Prostate gland (tissue), 2 donors: Measurements from ENCODE around the gene DBF4B. TPM values are rescaled to one million over a fixed set of nuclear protein-coding genes. Genes with fewer than 3 reads are reported as not detected.

Experiments
- DNase-seq: peaks from one replicate; pipeline ENCODE4 v3.0.0-alpha.2; 2019; ENCODE audit warnings: low spot score
- H3K27ac ChIP-seq, 2 donors: fragments of 200-600 bp; sonication (generic); 2 replicates each; pipeline ENCODE4 v1.5.1; 2017 to 2019
- H3K27me3 ChIP-seq: fragments of 200-600 bp; sonication (generic); replicated peaks from 2 replicates; pipeline ENCODE4 v1.5.1; 2019; ENCODE audit not compliant: insufficient read depth
- H3K36me3 ChIP-seq, 2 donors: fragments of 200-600 bp; sonication (generic); 1 replicate in 1 of 2; 2 replicates in 1 of 2; pipeline versions ENCODE4 v1.5.1 to v1.8.1; 2017 to 2019
- H3K4me1 ChIP-seq: fragments of 200-600 bp; sonication (generic); replicated peaks from 2 replicates; pipeline ENCODE4 v1.5.1; 2019
- H3K4me3 ChIP-seq, 2 donors: fragments of 200-600 bp; sonication (generic); 2 replicates each; pipeline ENCODE4 v1.5.1; 2017 to 2019
- H3K9me3 ChIP-seq: fragments of 200-600 bp; sonication (generic); 2 replicates; pipeline ENCODE4 v1.5.1; 2017
- POLR2A ChIP-seq: fragments of 450-650 bp; IDR thresholded peaks from one replicate; pipeline ENCODE4 v1.6.1; 2016; ENCODE audit warnings: antibody characterized with exemption, mild to moderate bottlenecking
- POLR2AphosphoS5 ChIP-seq: sonication (generic); formaldehyde crosslinking; IDR thresholded peaks from one replicate; pipeline ENCODE4 v1.6.1; 2017; ENCODE audit warnings: antibody characterized with exemption
- WGBS: methylation state at CpG from one replicate; pipeline ENCODE4 v1.1.5; 2018; 5-methylcytosine and 5-hydroxymethylcytosine counted together
- intact Hi-C: fragments of 100-400 bp; cut with DNase I; formaldehyde crosslinking; loops from one replicate; pipeline ENCODE4 v1.14.2; 2022
- total RNA-seq, 2 donors: library from RNA; depleted of rRNA; stranded (reverse); fragments of >200 nt; gene quantifications; one replicate each; pipeline ENCODE4 v1.1.0, GENCODE V29; 2016
- TF ChIP-seq, protein P1 (sequence below), 4 experiments: fragments of 200-600 bp in 2 of 4; fragments of 450-650 bp in 2 of 4; sonication (generic) in 2 of 4; IDR thresholded peaks; 1 replicate in 3 of 4; 2 replicates in 1 of 4; pipeline ENCODE4 v1.5.1; 2016 to 2019; ENCODE audit warnings: antibody characterized with exemption in 4 of 4, mild to moderate bottlenecking in 2 of 4, moderate library complexity in 2 of 4

DBF4B gene
- total RNA-seq, 2 donors from 2014 or later: 5.3 to 20.1 TPM

DNA sequence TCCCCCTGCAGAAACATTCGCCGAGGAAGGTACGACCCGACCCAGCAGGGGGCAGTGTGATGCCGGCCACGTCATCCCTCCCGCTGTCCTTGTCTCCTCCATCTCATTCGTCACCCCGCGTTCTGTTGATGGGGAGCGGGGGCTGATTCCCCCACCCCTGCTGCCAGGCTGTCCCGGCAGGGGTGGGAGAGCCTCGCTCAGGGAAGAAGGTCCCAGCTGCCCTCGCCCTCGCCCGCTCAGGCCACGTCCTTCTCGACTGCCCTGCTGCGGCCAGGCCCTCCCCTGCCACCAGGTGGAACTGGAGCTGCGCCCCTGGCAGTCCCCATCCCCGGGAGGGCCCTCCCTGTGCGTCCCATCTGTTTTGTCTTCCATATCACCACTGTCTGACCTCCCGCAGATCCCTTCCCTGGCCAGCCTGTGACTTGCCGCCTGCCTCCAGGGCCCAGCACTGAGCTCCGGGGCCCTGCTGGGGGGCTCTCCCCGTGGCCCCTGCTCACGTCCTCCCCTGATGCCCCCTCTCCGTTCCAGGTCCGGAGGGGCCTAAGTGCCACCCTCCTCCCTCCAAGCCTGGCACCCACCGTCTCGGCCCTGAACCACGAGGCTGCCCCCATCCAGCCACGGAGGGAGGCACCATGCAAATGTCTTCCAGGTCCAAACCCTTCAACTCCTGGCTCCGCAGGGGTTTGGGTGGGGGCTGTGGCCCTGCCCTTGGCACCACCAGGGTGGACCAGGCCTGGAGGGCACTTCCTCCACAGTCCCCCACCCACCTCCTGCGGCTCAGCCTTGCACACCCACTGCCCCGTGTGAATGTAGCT is 71.0 kb downstream of the DBF4B start:
- intact Hi-C loops: loop anchor here (2.0 to 5.0 kb wide), 3 partner anchors 93 to 353 kb away; partner anchors contain the start of gene PLCD3
- H3K4me3 ChIP-seq: peak overlapping the region; percentile 11 to 33
- no peaks in the 10 kb centered on the region for H3K4me1 ChIP-seq
- 18% methylated on average over 36 of the region's 36 CpGs for WGBS
- no peaks in the 10 kb centered on the region for H3K36me3 ChIP-seq
- peak overlapping the region; percentile 49 to 59 for H3K27ac ChIP-seq
- DNase-seq: peak; percentile 63
- H3K9me3 ChIP-seq: no peaks in the 10 kb centered on the region
- no peak for TF ChIP-seq POLR2A
- TF ChIP-seq POLR2AphosphoS5: peak; percentile 70
- TF ChIP-seq, protein P1, sequence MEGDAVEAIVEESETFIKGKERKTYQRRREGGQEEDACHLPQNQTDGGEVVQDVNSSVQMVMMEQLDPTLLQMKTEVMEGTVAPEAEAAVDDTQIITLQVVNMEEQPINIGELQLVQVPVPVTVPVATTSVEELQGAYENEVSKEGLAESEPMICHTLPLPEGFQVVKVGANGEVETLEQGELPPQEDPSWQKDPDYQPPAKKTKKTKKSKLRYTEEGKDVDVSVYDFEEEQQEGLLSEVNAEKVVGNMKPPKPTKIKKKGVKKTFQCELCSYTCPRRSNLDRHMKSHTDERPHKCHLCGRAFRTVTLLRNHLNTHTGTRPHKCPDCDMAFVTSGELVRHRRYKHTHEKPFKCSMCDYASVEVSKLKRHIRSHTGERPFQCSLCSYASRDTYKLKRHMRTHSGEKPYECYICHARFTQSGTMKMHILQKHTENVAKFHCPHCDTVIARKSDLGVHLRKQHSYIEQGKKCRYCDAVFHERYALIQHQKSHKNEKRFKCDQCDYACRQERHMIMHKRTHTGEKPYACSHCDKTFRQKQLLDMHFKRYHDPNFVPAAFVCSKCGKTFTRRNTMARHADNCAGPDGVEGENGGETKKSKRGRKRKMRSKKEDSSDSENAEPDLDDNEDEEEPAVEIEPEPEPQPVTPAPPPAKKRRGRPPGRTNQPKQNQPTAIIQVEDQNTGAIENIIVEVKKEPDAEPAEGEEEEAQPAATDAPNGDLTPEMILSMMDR (IDR thresholded peaks at IDR 0.05): peak; percentile 67 to 85 (median 82)
- no peaks in the 10 kb centered on the region for H3K27me3 ChIP-seq

DNA sequence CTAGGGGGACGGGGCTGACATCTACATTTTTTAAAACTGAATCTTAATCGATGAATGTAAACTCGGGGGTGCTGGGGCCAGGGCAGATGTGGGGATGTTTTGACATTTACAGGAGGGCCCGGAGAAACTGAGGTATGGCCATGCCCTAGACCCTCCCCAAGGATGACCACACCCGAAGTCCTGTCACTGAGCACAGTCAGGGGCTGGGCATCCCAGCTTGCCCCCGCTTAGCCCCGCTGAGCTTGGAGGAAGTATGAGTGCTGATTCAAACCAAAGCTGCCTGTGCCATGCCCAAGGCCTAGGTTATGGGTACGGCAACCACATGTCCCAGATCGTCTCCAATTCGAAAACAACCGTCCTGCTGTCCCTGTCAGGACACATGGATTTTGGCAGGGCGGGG is 71.7 kb downstream of the DBF4B start:
- no peak overlapping the region for H3K4me3 ChIP-seq
- TF ChIP-seq, protein P1 (IDR thresholded peaks at IDR 0.05): no peak
- TF ChIP-seq POLR2AphosphoS5 (no peak), POLR2A (no peak)
- no peak for DNase-seq
- H3K4me1 ChIP-seq: no peaks in the 10 kb centered on the region
- no peaks in the 10 kb centered on the region for H3K9me3 ChIP-seq
- intact Hi-C loops: no loop called here
- no peaks in the 10 kb centered on the region for H3K27me3 ChIP-seq
- 88% methylated on average over 9 of the region's 12 CpGs for WGBS
- H3K36me3 ChIP-seq: no peaks in the 10 kb centered on the region
- peak overlapping the region in 1 of 2 donors; percentile 49 for H3K27ac ChIP-seq

DNA sequence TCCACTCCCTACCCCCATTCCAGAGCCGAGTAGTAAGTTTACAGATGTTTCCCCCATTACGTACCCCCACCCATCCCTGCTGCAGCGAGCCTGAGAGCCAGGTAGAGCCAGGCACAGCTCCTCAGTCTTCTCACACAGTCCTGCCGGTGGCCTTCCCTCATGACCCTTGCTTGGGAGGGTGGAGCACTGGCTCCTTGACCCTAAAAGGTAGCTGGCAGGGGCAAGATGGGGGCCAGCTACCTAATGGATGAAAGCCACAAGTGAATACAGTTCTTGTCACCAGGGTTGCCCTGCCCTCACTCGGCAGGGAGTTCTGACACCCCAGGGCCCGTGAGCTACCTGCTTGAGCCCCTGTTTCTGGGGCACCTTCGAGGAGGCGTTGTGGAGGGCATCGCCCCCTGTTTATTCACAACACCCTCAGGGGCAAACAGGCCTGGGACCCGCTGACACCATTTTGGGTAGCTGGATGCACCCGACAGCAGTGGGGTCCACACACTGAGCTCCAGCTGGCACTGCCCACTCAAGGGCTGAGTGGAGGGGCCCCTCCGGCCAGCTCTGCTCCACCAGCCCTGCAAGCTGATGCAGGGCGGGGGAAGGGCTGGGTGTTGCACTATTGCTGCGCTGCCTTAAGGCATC is 72.5 kb downstream of the DBF4B start:
- WGBS: 86% methylated on average over 11 of the region's 14 CpGs
- Histone ChIP-seq H3K27ac (peak overlapping the region in 1 of 2 donors; percentile 65), H3K4me1 (no peaks in the 10 kb centered on the region), H3K27me3 (no peaks in the 10 kb centered on the region), H3K36me3 (no peaks in the 10 kb centered on the region), H3K9me3 (no peaks in the 10 kb centered on the region), H3K4me3 (no peak overlapping the region)
- no peak for TF ChIP-seq POLR2AphosphoS5
- TF ChIP-seq, protein P1 (IDR thresholded peaks at IDR 0.05): no peak
- no peak for TF ChIP-seq POLR2A
- intact Hi-C loops: no loop called here
- DNase-seq: no peak

DNA sequence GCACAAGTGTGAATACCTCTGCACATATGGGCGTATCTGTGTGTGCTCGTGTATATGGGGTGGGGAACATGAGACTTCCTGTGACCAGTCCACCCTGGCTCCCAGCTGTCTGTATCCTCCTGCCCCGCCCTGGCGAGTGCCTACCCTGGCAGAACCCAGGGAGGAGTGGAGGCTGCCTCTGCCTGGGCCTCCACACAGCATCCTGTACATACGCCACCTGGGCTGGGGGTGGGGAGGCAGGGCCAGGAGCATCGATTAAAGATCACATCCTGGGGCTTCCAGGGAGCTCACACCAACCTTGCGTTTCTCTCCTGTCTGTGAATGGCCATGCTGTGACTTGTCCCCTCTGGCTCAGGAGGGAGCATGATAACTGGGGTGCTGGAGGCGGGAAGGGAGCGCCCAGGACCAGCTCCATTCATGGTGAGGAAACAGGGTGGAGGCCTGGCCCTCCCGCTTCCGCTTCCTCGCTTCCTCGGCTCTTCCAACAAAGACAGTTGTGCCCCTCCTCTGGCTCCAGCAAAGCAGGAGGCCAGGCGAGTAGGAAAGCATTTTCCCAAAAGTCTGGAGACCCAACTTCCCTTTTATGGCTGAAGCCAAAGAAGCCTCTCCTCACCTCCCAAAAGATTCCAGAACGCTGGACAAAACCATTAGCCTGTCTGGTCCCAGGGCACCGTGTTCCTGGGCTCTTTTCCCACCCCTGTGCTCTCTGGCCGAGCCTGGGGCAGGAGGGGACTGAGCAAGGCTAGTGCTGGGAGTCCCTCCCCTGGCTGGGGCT is 73.3 kb downstream of the DBF4B start:
- no peak for DNase-seq
- TF ChIP-seq POLR2A: no peak
- no peak for TF ChIP-seq POLR2AphosphoS5
- TF ChIP-seq, protein P1 (IDR thresholded peaks at IDR 0.05): no peak

More for the DNA sequence above, 73.3 kb downstream of the DBF4B start:
- Histone ChIP-seq H3K27ac (peak overlapping the region; percentile 47 to 65), H3K27me3 (no peaks in the 10 kb centered on the region), H3K9me3 (no peaks in the 10 kb centered on the region), H3K36me3 (no peaks in the 10 kb centered on the region), H3K4me1 (no peaks in the 10 kb centered on the region), H3K4me3 (no peak overlapping the region)
- intact Hi-C loops: no loop called here
- 48% methylated on average over 16 of the region's 17 CpGs for WGBS
